Suppressor macrophage treated with lipopolysaccharide for 4 hours (primary cell): ENCODE results near the gene IRF2.
A peak's percentile ranks its signal among the peaks of the same experiment; 100 is the strongest.

Experiments used
- DNase-seq: peaks from one replicate; pipeline ENCODE4 v3.0.0-alpha.2; 2020

Gene IRF2

DNA sequence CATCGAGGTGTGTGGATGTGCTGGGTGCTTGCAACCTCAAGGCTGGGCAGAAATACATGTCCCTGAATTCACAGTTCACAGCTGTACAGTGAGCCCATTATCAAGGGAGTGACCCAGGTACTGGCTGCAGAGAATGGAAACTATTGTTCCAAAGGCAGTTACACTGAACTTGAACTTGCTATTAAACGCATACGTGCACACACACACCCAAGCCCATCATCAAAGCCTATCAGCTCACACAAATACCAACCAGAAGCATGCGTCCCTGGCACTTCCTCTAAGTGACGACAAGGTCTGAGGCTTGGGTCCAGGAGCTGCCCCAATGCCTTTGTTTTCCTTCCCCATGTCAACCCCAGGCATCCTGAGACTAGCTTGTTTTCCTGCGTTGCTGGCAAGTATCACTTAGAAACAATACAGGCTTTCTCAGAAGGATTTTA is 88.6 kb downstream of the IRF2 start:
- DNase-seq, result no peak

DNA sequence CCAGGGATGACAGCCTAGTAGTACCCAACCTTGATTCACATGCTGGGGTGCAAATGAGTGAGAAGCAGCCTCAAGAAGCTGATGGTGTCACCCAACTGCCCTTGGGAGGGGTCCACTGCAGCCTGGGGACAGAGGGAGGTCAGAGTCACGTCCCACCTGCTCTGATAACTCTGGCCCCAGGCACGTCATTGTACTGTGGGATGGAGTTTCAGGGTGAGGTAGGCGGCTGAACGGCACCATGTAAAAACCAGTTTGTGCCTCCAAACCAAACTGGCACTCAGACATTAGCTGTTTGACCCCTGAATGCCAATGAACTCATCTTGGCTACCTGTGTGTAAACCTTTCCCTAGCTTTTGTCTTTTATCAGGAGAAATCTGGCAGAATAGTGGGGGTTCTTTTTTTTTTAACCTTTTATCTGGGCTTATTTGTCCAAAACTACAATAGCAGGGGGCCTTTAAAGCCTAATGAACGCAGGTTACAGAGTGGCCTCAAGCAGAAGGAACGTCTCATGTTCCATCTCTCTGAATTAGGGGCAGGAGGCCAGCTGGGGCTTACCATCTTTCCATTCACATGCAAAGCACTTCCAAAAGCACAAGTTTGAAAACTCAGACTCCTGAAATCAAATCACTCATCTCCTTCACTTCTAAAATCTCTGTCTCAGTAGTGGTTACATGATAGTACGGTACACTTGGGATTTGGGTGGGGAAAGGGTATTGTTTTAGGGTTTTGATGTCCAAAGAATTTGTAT is 89.4 kb downstream of the IRF2 start:
- DNase-seq, result no peak

DNA sequence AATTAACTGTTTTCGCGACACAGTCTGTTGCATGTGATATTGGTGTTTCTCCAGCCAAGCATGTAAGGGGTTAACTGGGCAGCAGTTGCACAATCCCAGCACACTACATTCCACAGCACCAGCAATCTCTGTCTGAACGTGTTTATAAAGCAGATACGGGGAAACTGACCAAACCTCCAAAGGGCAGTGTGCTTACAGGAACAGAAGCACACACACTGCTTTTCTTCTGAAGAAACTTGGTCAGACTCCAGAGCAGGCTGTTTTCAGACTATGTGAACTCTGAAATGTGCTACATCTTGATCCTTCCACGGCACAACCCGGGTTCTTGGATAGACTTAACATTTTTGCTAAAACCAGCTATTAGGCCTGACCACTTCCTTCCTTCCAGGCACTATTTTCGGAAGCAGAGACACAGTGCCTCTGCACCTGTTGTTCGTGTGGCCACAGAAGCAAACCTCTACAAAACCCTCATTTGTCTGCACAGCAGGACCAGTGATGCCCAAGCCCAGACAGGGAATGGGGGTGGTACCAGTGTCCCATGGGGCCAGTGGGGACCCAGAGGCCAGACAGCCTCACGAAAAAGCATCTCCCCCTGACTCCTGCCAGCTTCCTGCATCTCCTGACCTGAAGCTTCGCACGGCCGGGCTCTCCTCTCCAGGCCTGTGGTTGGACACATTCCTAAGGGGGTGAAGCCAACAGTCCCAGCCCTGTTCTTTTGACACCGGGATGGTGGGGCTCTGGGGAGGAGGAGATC is 90.1 kb downstream of the IRF2 start:
- DNase-seq, result peak; percentile 74

DNA sequence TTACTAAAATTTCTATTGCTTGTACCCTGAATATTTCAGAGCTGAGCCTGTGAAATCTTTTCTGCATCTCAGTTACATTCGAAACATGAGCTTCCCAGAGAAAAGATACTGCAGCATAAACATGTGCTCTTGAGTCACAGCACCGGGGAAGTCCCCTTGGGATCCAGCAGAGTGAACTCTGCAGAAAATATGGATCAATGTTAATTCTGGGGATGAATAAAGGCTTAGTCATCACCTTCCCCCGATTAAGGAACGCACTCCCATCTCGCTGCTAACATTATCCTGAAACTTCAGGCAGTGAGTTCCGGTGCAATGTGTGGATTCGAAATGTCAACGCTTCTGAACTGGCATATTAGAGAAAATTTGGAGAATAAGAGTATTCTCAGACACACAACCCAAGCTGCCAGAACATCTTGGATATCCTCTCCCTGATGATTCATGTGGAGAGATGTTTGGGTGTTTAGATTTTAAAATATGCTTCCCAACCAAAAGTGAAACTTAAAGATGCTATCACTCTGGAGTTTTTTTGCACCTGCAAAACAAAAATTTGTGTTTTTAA is 90.8 kb downstream of the IRF2 start:
- DNase-seq, result peak; percentile 95

DNA sequence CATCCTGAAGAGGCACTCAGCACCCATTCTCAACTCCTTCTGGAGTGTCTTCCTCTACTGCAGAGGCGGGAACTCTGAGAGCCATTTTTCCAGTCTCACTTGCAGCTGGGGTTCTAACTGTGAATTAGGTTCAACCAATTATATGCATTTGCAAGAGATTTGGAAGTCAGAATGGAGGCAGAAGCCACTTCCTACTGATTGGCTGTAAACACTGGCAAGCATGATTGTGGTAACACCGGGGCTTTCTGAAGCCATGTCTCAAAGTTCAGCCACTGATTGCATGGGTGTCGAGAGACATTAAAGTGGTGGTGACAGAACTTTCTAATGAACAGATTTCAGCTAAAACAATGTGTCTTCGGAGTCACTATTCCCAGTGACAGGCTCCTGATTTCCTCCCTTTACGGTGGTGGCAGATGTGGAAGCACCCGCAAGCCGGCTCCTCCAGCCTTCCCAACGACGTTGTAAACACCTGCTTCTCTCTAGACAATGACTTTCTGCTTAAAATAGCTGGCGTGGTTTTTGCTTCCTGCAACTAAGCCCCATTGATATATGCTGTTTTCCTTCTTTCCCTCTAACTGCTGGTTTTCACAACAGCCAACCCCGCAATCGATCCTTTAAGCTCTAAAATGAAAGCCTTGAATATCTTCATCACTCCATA is 92.0 kb downstream of the IRF2 start:
- DNase-seq, result peak; percentile 49

DNA sequence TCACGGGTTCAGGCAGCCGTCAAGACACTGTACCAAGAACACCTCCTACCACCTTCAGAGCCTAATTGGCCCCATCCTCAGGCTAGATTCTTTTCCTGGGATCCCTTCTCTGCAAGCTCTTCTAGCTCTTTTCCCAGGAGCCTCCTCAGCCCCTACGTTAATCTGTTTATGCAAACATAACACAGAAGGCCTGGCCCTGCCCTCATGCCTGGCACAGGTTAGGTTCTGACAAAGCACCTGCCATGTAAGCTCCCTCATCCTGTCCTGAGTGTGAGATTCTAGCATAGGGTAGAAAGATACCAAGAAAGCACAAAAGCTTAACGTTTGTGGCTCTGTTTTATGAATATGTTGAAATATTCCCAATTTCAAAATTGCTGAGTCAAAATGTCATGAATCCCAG is 93.6 kb downstream of the IRF2 start:
- DNase-seq, result no peak

DNA sequence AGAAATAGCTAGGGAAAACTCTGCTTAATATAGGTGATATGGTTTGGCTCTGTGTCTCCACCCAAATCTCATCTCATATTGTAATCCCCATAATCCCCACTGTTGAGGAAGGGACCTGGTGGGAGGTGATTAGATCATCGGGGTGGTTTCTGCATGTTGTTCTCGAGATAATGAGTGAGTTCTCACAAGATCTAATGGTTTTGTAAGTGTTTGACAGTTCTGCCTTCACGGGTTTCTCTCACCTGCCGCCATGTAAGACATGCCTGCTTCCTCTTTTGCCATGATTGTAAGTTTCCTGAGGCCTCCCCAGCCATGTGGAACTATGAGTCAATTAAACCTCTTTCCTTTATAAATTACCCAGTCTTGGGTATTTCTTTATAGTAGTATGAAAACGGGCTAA is 94.1 kb downstream of the IRF2 start:
- peak; percentile 40 for DNase-seq

DNA sequence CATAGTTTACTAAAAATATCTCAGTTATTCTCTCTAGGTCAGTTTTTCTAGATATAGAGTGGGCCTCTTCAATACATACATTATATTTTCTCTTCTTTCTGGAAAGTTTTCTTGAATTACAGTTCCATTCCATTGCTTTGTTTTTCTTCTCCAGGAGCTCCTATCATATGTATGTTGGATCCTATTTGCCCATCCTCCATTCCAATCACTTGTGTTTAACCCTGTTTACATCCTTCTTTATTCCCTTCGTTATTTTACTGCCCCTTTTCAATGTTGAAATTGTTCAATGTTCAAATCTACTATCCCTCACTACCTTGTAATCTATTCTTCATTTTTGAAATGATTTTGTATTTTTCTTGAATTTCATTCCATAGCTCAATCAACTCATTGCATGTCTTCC is 97.4 kb downstream of the IRF2 start:
- DNase-seq, result no peak

DNA sequence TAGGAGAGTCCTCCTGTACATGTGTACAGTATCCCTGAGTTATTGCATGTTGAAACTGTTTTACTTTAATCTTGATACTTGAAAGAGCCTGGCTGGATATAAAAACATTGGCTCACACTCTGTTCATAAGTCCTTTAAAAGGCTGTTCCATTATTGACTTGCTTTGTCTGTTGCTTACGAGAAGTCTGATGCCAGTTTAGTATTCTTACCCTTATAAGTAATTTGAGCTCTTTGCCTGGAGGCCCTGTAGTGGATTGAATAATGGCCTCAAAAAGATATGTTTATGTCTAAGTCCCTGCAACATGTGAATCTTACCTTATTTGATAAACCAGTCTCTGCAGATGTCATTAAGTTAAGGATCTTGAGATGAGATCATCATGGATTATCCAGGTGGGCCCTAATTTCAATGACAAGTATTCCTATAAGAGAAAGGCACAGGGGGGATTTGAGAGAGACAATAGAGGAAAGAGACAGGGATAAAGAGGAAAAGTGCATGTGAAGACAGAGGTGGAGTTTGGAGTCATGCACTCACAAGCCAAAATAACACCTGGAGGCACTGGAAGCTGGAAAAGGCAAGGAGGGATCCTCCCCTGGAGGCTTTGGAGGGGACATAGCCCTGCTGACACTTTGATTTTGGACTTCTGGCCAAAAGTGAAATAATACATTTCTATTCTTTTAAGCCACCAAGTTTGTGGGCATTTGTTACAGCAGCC is 98.1 kb downstream of the IRF2 start:
- no peak for DNase-seq

DNA sequence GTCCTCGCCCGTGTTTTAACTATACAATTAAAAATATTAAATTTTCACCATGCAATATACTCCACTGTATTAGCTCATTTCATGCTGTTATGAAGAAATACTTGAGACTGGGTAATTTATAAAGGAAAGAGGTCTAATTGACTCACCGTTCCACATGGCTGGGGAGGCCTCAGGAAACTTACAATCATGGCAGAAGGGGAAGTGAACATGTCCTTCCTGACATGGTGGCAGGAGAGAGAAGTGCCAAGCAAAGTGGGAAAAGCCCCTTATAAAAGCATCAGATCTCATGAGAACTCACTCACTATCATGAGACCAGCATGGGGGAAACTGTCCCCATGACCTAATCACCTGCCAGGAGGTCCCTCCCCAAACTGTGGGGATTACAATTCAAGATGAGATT is 98.7 kb downstream of the IRF2 start:
- peak; percentile 62 for DNase-seq

DNA sequence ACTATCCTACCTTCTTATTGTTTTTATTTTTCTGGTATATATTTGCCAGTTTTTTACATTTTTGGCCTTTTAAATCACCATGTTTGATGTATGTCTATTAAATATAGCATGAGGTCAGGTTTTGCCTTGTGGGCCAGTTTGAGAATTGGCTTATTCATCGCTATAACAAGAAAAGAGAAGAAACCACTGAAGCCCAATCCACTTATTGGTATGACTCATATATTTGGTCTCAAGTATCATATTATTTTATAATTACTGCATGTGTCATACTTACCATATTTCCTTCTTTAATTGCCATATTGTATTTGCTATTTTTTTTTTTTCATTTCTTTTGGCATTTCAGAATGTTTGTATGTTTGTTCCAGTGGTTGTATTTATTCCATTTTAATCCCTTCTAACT is 99.3 kb downstream of the IRF2 start:
- DNase-seq, result peak; percentile 52

DNA sequence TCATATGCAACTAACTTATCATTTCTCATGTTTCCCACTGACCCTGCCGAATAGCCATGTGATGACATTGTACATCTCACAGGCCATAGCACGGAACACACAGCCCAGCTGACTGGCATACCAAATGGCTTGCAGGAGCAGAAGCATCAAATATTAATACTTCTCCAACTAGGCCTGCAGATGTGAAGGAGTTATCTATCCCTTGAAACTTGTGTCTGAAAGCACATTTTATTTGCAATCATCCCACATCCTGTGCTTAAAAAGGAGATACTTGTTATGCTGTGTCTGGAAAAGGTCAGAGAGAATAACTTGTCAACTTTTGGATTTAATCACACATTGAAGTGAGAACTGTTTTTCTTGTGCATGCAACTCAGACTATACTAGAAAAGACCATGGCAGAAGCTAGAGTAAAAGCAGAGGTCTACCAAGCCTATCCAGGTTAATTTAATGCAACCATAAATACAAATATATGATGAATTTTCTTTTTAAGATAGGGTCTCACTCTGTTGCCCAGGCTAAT is 100.4 kb downstream of the IRF2 start:
- no peak for DNase-seq

DNA sequence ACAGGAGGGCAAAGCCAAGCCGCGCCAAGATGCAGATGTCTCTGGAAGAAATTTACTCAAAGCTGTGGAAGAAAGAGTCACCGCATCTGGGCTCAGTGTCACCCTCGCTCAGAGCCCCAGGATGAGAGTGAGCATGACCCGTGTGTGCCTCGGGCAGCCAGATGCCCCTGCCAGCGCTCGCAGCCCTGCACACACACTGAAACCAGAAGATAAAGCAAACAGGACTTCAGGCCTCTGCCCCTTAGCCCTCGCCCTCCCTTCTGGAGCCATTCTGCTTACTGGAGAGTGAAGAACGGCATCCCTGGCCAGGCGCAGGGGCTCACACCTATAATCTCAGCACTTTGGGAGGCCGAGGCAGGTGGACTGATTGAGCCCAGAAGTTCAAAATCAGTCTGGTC is 103.0 kb downstream of the IRF2 start:
- no peak for DNase-seq

DNA sequence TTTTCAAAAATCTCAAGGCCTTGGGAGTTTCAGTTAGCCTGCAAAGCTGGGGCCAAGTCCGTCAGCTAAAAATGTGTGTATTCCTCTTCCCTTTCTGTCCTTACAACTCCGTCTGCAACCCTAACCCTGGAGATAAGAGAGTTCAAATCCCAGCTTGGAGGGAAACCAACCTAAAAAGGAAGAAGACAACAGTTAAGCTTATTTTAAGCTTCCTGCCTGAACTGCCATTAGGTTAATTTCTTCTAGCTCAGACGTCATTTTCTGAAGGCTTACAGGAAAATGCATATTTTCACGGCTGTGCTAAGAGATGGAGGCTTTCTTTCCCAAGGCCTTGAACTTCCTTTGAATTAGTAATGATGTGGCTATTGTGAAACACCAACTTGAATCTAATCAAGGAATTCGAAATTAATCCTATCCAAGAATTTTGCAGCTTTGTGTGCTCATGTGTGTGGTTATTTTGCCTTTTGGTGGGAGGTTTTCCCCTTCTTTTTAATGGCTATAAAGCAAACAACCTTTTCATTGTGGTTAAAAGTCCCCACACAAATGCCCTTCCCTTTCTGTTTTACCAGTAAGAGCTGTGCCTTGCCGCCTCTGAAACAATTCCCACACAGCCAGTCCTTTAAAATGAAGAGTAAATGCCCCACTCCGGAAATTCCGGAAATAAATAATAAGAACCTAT is 103.5 kb downstream of the IRF2 start:
- peak; percentile 66 for DNase-seq

DNA sequence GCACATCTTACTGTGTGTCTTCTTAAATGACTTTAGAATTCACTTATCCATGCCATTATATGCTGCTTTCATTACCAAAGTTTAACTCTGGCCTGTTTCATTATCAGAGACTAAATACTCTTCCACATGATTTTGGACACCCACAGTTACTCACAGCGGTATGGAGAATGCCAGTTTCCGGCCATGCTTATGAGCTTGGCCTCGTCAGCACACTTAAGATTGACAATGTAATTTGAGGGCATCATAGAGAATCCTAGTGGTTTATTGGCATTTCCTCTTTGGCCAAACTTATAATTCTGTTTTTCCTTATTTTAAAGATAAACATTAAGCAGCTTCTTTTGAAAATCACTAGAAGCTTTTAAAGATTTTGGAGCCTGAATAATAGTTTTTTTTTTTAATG is 104.5 kb downstream of the IRF2 start:
- DNase-seq, result no peak

DNA sequence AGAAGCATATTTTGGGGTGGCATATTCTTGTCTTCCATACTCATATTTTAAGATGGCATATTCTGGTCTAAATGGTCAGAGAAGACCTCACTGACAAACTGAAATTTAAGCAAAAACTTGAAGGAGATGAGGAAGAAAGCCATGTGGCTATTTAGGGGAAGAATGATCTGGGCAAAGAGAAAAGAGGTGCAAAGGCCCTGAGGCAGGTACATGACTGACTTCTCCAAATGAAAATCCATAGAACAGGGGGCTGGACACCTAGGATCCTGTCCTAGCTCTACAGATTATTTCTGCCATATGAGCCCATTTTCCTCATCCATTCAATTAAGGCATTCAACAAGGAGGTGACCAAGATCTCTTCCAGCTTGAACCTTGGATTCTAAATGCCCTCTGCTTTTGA is 105.6 kb downstream of the IRF2 start:
- no peak for DNase-seq

DNA sequence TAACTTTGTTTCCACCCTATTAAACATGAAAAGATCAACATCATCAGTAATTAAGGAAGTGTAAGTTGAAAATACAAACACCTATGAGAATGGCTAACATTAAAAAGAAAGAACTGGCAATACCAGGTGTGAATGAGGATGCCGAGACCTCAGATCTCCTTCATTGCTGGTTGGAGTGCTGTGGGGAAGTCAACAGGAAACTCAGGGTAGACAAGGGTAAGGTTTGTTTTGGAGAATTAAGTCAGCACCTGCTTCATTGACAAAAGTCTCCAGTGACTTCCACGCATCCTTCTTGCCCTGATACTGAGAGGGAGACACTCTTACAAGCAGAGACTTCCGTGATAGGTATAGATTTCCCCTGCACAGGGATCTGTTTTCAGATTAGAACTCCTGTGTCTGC is 106.1 kb downstream of the IRF2 start:
- no peak for DNase-seq

DNA sequence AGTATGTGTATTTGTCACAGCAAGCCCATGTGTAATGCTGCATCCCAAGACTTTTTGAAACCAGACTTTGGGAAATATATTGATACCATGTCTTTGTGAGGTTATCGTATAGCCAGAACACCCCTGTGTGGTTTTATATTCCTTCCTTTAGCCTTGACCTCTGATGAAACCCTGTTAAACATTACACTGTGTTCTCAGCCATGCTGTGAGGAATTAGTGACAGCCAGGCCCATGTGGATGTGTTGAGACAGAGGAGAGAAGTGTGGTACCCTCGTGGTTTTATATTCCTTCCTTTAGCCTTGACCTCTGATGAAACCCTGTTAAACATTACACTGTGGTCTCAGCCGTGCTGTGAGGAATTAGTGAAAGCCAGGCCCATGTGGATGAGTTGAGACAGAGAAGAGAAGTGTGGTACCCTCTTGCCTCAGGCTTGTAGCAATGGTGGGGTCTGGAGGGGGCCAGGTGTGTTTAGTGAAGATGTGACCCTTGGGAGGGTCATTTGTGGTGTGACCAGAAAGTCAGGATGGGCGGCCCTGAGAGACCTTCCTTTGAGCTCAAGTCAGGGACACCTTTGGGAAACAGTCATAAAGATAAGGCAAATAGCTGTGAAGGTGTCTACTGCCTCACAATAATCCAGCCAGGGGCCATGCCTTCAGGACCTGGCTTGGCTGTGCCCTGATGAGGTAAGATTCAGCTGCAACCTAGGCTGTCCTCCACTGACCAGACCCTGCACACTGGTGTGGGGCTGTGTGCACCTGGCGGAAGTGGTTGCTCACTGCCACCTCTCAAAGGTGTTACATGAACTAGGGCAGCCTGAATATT is 110.0 kb downstream of the IRF2 start:
- peak; percentile 52 for DNase-seq

DNA sequence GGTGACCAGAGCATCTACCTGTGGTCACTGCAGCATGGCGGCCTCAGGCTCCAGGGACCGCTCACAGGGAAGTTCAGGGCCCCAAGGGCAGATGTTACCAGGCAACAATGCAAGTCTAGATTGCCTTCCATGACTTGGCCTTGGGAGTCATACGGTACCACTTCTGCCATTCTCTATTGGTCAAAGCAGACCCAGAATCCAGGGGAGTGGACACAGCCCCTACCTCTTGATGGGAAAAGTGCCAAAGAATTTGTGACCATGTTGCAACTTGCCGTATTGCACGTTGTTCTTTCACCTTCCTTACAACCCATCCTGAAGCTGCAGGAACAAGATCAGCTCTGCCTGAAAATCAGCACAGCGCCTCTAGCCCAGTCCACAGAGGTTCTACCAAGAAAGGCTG is 111.1 kb downstream of the IRF2 start:
- DNase-seq, result no peak

DNA sequence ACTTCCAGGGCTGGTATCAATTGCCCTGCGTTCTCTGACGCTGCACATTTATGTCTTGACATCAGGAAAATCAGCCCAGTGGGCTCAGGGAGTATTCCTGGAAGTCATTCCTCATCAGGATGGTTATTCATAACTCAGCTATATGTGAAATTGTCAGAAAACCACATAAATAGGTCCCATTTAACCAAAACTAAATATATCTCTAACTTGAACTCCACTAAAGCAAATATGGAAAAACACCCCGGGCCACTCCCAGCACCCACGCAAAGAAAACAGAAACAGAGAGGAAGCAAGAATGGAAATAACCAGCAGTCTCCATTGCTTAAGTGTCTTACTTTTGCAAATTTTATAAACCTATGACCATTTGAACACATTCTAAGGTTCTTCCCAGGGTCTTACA is 112.0 kb downstream of the IRF2 start:
- peak; percentile 89 for DNase-seq

DNA sequence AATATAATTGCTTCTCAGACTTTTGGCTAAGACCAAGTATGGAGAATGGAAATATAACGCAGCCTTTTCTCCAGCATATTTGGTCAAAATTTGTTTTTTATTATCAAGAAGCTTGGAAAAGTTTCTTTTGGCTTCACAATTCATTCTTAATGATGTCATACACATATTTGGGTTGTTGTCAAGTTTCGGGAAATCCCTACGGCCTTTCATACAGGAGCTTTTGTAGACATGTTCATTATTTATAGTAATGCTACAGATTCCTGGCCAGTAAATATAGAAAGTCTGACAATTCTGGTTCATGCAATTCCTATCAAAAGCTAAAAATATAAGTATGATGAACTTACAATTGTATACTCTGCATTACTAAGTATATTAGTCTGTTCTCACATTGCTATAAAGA is 112.9 kb downstream of the IRF2 start:
- DNase-seq, result no peak
